Keratinocyte (primary cell): ENCODE data around the gene PDIA2. TPM values are rescaled to one million over a fixed set of nuclear protein-coding genes. Genes with fewer than 3 reads are reported as not detected.

Experiments used
- DNase-seq: peaks from one replicate; pipeline ENCODE4 v3.0.0-alpha.2; 2011; ENCODE audit warnings: low read depth, missing footprints, low spot score
- FAIRE-seq: peaks from 2 replicates; lab custom pipeline; 2011; peaks lifted over from hg19 to GRCh38; lab: Jason Lieb, UNC
- H2AFZ ChIP-seq: 2 replicates; pipeline ENCODE4 v1.6.0; 2012; ENCODE audit warnings: low read length, control low read depth, inconsistent platforms; ENCODE audit not compliant: control insufficient read depth
- H3K27ac ChIP-seq: 2 replicates; pipeline ENCODE4 v1.5.1; 2011; ENCODE audit warnings: low read length; ENCODE audit not compliant: control insufficient read depth, insufficient read depth
- H3K27me3 ChIP-seq: 3 replicates; pipeline ENCODE4 v1.6.0; 2011; ENCODE audit warnings: low read length; ENCODE audit not compliant: control insufficient read depth, insufficient read depth; ENCODE audit errors: extremely low read depth
- H3K36me3 ChIP-seq, 2 experiments: 2 replicates in 1 of 2; 3 replicates in 1 of 2; pipeline ENCODE4 v1.5.1; 2011; ENCODE audit warnings: low read length in 2 of 2, mild to moderate bottlenecking in 1 of 2; ENCODE audit not compliant: control insufficient read depth in 2 of 2, insufficient read depth in 2 of 2; ENCODE audit errors: extremely low read depth in 1 of 2
- H3K4me1 ChIP-seq: 3 replicates; pipeline ENCODE4 v1.5.1; 2011; ENCODE audit warnings: low read length; ENCODE audit not compliant: control insufficient read depth, insufficient read depth; ENCODE audit errors: extremely low read depth
- H3K4me2 ChIP-seq: 3 replicates; pipeline ENCODE4 v1.6.0; 2011; ENCODE audit warnings: low read depth, low read length; ENCODE audit not compliant: control insufficient read depth, insufficient read depth; ENCODE audit errors: extremely low read depth
- H3K4me3 ChIP-seq, 3 experiments: fragments of 200-600 bp in 1 of 3; sonication (generic) in 1 of 3; 2 replicates in 2 of 3; 3 replicates in 1 of 3; pipeline ENCODE4 v1.5.1; 2011 to 2016; ENCODE audit warnings: low read length in 3 of 3, mild to moderate bottlenecking in 3 of 3, control low read depth in 2 of 3, inconsistent platforms in 1 of 3, low read depth in 1 of 3, mixed read lengths in 1 of 3, mixed run types in 1 of 3, moderate library complexity in 1 of 3; ENCODE audit not compliant: control insufficient read depth in 2 of 3, insufficient read depth in 2 of 3; ENCODE audit errors: extremely low read depth in 1 of 3
- H3K79me2 ChIP-seq: 2 replicates; pipeline ENCODE4 v1.6.0; 2012; ENCODE audit warnings: low read length; ENCODE audit not compliant: control insufficient read depth, insufficient read depth
- H3K9ac ChIP-seq: 3 replicates; pipeline ENCODE4 v1.6.0; 2011; ENCODE audit warnings: low read length; ENCODE audit not compliant: control insufficient read depth, insufficient read depth; ENCODE audit errors: extremely low read depth
- H3K9me1 ChIP-seq: 3 replicates; pipeline ENCODE4 v1.6.0; 2011; ENCODE audit warnings: low read length; ENCODE audit not compliant: control insufficient read depth, insufficient read depth; ENCODE audit errors: extremely low read depth
- H3K9me3 ChIP-seq: 2 replicates; pipeline ENCODE4 v1.5.1; 2012; ENCODE audit warnings: low read depth, low read length; ENCODE audit not compliant: control insufficient read depth
- H4K20me1 ChIP-seq: 3 replicates; pipeline ENCODE4 v1.6.0; 2011; ENCODE audit warnings: low read length; ENCODE audit not compliant: control insufficient read depth, insufficient read depth; ENCODE audit errors: extremely low read depth
- CTCF ChIP-seq, 3 experiments: IDR thresholded peaks in 1 of 3; conservative IDR thresholded peaks in 1 of 3; optimal IDR thresholded peaks in 1 of 3; 2 replicates in 2 of 3; 3 replicates in 1 of 3; pipeline versions ENCODE3 to v1.5.1; 2011; ENCODE audit warnings: low read length in 3 of 3, mild to moderate bottlenecking in 3 of 3, moderate library complexity in 2 of 3, control low read depth in 1 of 3, inconsistent platforms in 1 of 3; ENCODE audit not compliant: insufficient read depth in 2 of 3; ENCODE audit errors: extremely low read depth in 1 of 3
- EZH2 ChIP-seq: IDR thresholded peaks from one replicate; pipeline ENCODE4 v1.6.1; 2012; ENCODE audit warnings: inconsistent platforms, mild to moderate bottlenecking, low read length, moderate library complexity
- dilution Hi-C: fragments of 300-500 bp; cut with MboI; formaldehyde crosslinking; loops from one replicate; pipeline ENCODE4 v1.7.0; 2020; ENCODE audit warnings: low sequenced_read_pairs; ENCODE audit not compliant: extremely low pct_ligation_motif_present
- polyA plus RNA-seq, 5 experiments: library from polyadenylated mRNA; depleted of rRNA in 3 of 5; stranded (reverse) in 3 of 5; stranded (forward) in 1 of 5; unstranded in 1 of 5; fragments of >200 nt; gene quantifications; 1 replicate in 1 of 5; 2 replicates in 3 of 5; 3 replicates in 1 of 5; pipeline versions ENCODE4 v1.2.1 to v1.2.3, GENCODE V29; 2011 to 2012; ENCODE audit warnings: missing spikeins in 2 of 5, low read depth in 1 of 5, low replicate concordance in 1 of 5

The PDIA2 gene
- polyA plus RNA-seq, 1 donor (not counting 4 experiments of a cell fraction or from before 2014, with no cell fraction given): 0.42 TPM

GRCh38 chr16:309476-309875 is 26.5 kb downstream of the PDIA2 start:
- H3K4me3 ChIP-seq: no peak overlapping the region
- H4K20me1 ChIP-seq: peaks cover 5% of the 10 kb centered on the region
- H3K9me3 ChIP-seq: no peaks in the 10 kb centered on the region
- peaks cover 26% of the 10 kb centered on the region for H3K79me2 ChIP-seq
- H3K27me3 ChIP-seq: no peaks in the 10 kb centered on the region
- no peak overlapping the region for H2AFZ ChIP-seq
- FAIRE-seq (no peak), DNase-seq (no peak)
- no peak for TF ChIP-seq CTCF (optimal IDR thresholded peaks at IDR 0.05 in 1 of 3, IDR thresholded peaks at IDR 0.05 in 1 of 3, conservative IDR thresholded peaks at IDR 0.05 in 1 of 3; ENCODE audit: extremely low read depth in 1 of 3, insufficient read depth in 2 of 3, low read length in 3 of 3)
- no peak for TF ChIP-seq EZH2
- no peak overlapping the region for H3K27ac ChIP-seq
- dilution Hi-C loops: no loop called here
- H3K9ac ChIP-seq: no peak overlapping the region
- H3K4me1 ChIP-seq: peaks cover 10% of the 10 kb centered on the region
- no peaks in the 10 kb centered on the region for H3K9me1 ChIP-seq
- peaks cover 35 to 37% of the 10 kb centered on the region in 2 experiments for H3K36me3 ChIP-seq
- H3K4me2 ChIP-seq: no peak overlapping the region

GRCh38 chr16:311725-312124 is 28.8 kb downstream of the PDIA2 start:
- no peaks in the 10 kb centered on the region for H3K9me3 ChIP-seq
- H3K9me1 ChIP-seq: no peaks in the 10 kb centered on the region
- FAIRE-seq (no peak), DNase-seq (no peak)
- H3K4me3 ChIP-seq: no peak overlapping the region
- H3K27ac ChIP-seq: no peak overlapping the region
- H4K20me1 ChIP-seq: peaks cover 9% of the 10 kb centered on the region
- dilution Hi-C loops: no loop called here
- peaks cover 32 to 35% of the 10 kb centered on the region in 2 experiments for H3K36me3 ChIP-seq
- H3K4me2 ChIP-seq: no peak overlapping the region
- no peaks in the 10 kb centered on the region for H3K27me3 ChIP-seq
- no peak overlapping the region for H3K9ac ChIP-seq
- peaks cover 37% of the 10 kb centered on the region for H3K79me2 ChIP-seq
- no peaks in the 10 kb centered on the region for H3K4me1 ChIP-seq
- H2AFZ ChIP-seq: no peak overlapping the region
- TF ChIP-seq CTCF (optimal IDR thresholded peaks at IDR 0.05 in 1 of 3, IDR thresholded peaks at IDR 0.05 in 1 of 3, conservative IDR thresholded peaks at IDR 0.05 in 1 of 3; ENCODE audit: extremely low read depth in 1 of 3, insufficient read depth in 2 of 3, low read length in 3 of 3) (no peak), EZH2 (no peak)
